GM19239 (cell line): ENCODE measurements around the gene TMSB10.
"Not testable (repeated sequence)": the region's sequence is repeated elsewhere in the genome, so short reads cannot be mapped to it uniquely, and the experiment has no call there.

Experiments used
- DNase-seq: peaks from one replicate; pipeline ENCODE4 v3.0.0; 2011; ENCODE audit warnings: low spot score; ENCODE audit not compliant: insufficient read length
- FAIRE-seq: peaks from 2 replicates; lab custom pipeline; 2011; peaks lifted over from hg19 to GRCh38; lab: Jason Lieb, UNC

TMSB10 gene

DNA sequence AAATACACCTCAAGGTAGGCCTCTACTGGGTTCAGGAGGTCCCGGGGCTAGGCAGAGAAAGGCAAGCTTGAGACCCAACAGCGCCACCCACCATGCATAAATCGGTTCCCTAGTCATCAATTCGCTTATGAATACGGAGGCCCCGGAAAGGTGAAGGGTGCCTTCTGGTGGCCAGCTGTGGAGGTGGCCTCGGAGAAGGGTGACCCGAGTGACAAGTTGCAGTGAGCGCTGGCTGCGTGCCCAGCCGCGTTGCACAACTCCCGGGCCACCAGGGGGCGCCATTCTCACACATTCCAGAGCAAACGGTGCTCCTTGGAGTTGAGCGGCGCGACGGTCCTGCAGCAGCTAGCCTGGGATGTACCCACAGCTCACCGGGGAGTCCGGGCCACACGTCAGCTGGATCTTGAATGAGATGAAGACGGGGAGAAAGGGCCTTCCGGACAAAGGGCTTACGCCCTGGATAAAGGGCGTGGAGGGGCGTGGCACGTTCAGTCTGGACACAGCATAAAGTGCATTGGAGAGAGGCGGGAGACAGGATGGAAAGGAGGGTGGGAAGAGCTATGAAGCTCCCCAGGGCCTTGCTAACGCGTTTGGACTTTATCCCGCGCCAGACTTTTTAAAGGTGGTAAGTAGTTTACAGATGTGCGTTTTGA is 20.4 kb downstream of the TMSB10 start:
- FAIRE-seq (peak; percentile 91), DNase-seq (no peak)

DNA sequence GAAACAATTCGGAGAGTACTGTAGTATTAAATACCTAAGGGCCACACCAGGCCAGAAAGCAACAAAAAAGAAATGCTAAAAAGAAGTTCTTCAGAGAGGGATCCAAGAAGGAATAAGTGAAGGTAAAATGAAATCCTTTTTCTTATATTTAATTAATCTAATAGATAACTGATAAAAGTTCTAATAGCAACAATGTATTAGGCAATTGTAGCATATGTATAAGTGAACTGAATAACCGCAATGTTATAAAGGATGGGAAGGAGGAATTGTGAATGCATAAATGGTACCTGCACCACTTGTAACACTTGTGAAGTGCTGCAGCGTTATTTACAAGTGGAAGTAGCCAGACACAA is 21.8 kb downstream of the TMSB10 start:
- FAIRE-seq, result no peak
- no peak for DNase-seq

DNA sequence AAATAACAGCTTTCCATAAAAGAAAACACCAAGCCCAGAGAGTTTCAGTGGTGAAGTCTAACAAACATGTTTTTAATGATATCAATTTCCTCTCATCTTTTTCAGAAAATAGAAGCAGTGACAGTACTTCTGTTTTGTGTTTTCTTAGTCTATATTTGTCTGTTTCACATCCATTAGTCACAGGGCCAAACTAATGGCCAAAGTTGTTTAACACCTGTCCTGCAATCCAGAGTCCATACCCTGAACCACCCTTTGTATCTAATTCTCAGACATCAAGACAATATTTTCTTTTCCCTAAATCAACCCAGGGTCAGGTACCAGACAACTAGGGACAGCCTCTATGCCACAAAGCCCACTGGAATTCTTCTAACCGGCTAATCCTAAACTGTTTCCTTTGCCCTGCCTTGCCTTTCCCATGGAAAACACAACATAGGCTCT is 25.9 kb downstream of the TMSB10 start:
- peak; percentile 88 for FAIRE-seq

DNA sequence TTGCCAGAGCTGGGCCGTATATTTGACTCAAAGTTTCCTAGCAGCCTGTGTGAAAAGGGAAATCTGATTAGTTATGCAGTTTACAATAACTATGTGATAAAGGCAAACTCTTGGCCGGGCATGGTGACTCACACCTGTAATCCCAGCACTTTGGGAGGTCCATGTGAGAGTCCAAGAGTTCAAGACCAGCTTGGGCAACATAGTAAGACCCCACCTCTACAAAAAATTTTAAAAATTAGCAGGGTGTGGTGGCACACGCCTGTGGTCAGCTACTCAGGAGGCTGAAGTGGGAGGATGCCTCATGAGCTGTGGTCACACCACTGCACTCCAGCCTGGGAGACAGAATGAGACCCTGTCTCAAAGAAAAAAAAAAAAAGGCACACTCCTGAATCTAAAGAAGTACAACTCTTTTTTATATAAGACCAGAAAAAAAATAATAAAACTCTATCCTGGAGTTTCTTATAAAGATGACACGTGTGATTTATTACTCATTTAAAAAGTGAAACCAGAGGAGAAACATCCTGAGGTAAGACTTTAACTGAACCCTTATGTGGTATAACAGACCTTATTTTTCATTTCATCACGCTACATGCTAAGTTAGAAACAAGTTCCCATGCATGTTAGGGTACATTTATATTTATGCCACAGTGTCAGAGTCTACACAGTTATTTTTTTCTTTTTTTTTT is 32.9 kb downstream of the TMSB10 start:
- DNase-seq, result no peak
- FAIRE-seq, result peak; percentile 84

More for the DNA sequence above, 25.9 kb downstream of the TMSB10 start:
- DNase-seq, result no peak

DNA sequence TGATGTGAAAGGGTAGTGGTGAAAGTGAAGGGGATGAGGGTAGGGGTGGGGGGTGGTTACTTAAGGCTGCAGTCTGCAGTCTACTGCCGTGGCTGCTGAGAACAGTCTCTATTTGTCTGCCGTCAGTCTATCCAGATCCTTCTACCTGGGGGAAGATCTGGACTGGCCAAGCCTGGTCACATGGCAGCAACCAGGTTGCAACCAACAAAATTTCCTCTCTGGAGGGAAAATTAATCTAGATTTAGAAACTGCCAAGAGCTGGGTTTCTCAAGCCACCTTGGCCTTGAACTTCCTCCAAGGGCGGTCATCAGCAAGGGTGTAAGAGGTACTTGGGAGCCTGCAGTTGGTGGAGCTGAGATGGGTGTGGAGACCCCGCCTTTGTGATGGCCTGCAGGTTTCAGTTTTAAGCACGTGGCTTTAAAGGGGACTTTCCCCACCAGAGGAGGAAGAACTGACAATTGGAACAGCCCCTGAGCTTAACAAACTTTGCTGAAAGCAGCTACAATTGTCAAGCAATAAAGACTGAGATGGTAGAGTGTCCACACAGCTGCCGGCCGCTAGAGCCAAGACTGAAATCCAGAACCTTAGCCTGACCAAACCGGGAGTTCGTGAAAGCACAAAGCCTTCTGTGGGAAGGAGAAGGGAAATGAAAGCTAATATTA is 34.1 kb downstream of the TMSB10 start:
- DNase-seq, result no peak
- FAIRE-seq, result peak; percentile 98

DNA sequence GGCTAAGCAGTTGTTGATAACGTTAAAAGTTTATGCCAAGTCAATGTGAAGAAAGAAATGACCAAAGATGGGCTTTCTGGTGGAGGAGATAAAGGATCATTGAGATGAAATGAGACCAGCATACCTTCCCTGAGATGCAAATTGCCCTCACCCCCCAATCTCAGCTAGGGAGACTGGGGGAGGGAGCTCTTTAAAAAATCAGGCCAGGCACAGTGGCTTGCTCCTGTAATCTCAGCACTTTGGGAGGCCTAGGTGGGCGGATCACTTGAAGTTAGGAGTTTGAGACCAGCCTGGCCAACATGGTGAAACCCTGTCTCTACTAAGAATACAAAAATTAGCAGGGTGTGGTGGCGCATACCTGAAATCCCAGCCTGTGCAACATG is 34.6 kb downstream of the TMSB10 start:
- FAIRE-seq (no peak), DNase-seq (no peak)

DNA sequence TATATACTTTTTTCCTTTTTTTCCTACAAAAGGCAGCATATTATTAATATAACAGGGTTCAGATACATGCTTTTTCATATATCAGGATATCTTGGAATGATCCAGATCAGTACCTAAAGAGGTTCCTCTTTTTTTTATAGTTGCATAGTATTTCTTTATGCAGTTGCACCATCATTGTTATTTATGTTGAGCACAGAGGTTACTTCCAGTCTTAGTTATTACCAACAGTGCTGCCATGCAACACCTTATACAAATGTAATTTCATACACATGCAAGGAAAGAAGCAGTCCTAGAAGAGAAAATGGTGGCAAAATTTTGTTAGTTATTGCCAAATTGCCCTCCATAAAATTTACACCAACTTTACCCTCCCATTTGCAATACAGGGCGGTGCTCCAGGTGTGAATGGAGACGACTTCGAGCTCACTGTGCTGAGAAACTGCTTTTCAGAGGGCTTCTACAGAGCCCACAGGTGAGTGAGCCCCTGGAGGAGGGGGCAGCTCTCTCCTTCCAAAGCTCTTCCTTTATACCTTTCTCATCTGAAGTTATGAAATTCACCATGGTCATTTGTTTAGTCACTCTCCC is 35.5 kb downstream of the TMSB10 start:
- DNase-seq, result no peak
- FAIRE-seq, result no peak

DNA sequence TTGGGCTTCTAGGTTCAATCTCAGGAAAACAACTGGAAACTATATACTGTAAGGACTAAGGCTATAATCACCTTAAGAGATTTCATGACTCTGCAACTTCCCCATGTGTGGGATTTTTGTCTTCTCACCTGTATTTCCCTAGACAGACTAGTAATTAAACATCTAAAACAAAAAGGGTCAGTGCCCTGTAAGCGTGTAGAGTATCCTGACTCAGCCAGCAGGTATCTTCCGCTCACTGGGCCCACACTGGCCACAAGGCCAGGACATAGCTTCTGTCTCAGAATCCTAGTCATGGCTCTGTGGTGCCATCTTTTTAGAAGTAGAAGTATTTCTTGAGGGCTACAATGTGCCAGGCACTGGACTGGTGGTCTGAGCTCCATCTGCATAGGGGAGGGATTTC is 36.7 kb downstream of the TMSB10 start:
- FAIRE-seq, result peak; percentile 44

DNA sequence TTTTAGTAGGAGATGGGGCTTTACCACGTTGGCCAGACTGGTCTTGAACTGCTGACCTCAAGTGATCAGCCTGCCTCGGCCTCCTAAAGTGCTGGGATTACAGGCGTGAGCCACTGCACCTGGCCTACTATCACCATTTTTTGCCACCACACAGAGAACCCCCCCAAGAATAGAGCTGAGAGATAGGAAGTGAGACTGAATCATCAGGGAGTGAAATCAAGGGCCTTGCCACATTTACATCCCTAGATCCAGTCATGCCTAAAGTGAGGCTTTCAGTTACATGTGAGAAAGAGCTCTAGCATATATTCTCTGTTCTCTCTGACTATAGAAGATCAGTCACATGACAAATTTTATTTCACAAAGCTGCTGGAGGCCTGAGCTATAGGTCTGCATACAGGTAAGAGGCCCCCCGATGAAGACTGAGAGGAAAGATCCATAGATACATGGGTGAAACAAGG is 37.5 kb downstream of the TMSB10 start:
- FAIRE-seq, result peak; percentile 89
- no peak for DNase-seq

More for the DNA sequence above, 36.7 kb downstream of the TMSB10 start:
- DNase-seq, result no peak

DNA sequence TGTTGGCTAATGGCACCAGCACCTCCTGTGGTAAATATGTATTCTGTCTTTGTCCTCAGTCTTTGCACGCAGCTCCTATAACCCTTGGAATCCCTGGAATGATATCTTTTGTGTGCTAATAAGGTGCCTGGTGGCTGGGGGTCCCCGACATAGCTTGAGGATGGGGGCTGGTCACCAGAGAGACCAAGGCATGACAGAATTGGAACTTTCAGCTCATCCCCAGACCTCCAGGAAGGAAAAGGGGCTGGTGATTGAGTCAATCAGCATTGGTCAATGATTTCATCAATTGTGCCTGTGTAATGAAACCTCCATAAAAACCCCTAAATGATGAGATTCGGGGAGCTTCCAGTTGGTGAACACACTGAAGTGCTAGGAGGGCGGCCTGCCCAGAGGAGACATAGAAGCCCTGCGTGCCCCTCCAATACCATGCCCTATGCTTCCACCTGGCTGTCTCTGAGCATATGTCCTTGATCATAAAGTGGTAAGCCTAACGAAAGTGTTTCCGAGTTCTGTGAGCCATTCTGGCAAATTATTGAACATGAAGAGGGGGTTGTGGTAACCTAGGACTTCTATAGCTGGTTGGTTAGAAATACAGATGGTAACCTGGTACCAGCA is 38.9 kb downstream of the TMSB10 start:
- no peak for FAIRE-seq
- no peak for DNase-seq

DNA sequence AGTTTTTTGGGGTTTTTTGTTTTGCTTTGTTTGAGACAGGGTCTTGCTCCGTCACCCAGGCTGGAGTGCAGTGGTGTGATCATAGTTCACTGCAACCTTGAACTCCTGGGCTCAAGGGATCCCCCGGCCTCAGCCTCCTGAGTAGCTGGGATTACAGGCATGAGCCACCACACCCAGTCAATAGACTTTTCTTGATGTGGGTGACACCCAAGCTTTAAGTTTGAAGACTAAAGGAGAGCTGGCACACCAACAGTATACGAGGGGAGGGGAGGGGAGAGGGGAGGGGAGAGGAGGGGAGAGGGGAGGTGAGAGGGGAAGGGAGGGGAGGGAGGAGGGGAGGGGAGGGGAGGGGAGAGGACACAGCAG is 40.4 kb downstream of the TMSB10 start:
- not testable (repeated sequence) for FAIRE-seq, DNase-seq

DNA sequence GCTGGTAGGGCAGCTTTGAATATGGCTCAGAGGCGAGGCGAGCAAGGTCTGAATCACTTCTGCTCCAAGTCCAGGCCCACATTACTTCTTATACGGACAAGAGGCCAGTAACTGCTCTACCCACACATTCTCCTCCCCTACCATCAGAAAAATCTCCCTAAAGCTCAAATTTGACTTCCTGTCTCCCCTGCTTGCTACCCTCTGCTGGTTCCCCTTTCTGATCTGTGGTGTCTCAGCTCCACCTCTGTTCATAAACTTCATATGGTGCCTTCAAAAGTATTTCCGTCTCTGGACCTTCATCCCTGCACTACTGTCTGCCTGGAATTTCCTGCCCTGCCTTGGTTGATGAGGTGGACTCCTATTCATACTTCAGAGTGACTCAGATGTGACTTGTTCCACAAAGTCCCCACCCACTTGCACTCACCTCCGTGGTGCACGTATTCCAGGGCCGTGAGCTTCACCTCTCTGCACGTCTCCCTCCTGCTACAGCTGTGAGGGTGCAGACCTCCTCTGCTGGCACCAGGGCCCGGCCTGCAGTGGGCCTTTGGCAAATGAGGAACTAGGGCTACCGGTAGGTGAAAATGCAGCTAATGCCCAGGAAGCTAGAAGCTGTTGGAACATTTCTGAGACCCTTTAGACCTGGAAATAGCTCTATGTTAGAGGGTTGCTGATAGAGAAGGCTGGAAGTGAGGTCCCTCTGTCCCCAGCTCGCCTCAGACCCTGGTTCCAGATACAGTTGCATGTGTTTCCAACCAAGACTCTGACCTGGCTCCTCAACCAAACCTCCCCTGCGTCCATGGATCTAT is 41.0 kb downstream of the TMSB10 start:
- peak; percentile 45 for DNase-seq
- FAIRE-seq, result peak; percentile 71

DNA sequence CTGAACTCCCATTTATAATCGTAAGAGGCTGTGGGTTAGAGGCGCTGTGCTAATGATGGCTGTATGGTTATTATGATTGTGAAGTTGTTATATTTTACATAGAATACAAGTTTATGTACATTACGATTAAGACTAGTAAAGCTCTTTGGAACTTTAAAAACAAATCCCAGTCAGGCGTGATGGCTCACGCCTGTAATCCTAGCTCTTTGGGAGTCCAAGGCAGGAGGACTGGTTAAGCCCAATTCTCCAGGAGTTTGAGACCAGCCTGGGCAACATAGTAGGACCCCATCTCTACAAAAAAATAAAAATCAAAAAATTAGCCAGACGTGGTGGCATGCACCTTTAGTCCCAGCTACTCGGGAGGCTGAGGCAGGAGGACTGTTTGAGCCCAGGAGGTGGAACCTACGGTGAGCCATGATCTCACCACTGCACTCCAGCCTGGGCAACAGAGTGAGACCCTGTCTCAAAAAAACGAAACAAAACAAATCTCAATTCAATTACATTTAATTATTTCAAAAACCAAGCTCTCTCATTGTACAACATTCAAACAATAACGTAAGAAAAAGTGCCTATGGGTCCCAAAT is 41.6 kb downstream of the TMSB10 start:
- FAIRE-seq (no peak), DNase-seq (no peak)

DNA sequence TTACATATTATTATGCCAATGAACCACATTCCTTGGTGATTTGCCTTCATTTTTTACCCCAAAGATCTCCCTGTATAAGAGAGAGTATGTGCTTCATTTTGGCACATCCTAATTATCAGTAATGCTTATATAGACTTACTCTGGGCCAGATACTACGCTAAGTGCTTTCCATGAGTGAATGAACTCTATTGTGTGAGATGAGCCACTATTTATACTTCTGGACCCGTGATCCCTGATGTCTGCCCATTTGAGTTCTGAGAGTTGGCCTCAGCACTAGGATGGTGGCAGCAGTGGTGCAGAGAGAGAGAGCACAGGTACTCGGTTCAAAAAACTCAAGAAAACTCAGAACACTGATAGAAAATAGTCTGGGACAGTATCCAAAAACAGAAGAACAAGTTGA is 48.1 kb downstream of the TMSB10 start:
- DNase-seq (no peak), FAIRE-seq (no peak)

DNA sequence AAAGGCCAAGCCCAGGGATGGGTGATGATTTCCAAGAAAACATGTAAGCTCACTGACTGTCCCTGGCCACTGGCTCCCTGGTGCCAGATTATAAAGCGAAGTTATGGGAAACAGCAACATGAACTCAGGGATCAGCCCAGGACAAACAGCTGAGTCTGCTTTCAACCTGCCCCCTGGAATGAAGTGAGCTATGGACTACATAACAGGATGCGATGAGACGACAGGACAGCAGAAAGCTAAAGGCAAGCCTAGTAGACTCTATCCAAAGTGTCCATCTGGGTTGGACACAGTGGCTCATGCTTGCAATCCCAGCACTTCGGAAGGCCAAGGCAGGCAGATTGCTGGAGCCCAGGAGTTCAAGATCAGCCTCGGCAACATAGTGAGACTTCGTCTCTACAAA is 48.9 kb downstream of the TMSB10 start:
- DNase-seq, result no peak
- FAIRE-seq, result no peak
